HTERT RPE-1 (cell line): ENCODE data around the gene VKORC1L1.
"Not testable (repeated sequence)": the region's sequence is repeated elsewhere in the genome, so short reads cannot be mapped to it uniquely, and the experiment has no call there.

Experiments used
- in situ Hi-C: fragments of 300-500 bp; cut with MboI; formaldehyde crosslinking; loops from 4 replicates; pipeline ENCODE4 v1.14.3; 2020; ENCODE audit warnings: low sequenced_read_pairs

The VKORC1L1 gene

DNA sequence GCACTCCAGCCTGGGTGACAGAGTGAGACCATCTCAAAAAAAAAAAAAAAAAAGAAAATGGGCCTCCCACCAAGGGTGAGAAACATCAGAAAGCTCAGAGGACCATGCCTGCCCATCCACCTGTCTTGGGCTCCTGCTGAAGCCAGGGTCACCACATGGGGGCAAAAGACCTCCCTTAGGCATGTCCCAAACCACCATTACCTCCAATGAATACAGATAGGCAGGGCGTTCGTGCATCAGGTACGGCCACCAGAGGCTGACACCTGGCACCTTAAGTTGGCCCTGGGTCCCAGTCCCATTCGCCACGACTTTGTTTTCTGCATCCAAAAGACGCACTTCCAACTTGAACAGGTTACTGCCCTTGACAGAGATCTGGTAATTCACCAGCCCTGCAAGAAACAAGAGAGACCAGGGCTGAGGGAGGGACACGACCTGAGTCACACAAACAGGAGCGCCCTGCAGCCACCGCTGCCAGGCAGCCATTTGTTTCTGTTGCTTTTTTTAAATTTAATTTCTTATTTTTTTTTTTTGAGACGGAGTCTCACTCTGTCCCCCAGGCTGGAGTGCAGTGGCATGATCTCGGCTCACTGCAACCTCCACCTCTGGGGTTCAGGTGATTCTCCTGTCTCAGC lies 103.1 kb downstream of the VKORC1L1 start:
- in situ Hi-C loops = no loop called here

DNA sequence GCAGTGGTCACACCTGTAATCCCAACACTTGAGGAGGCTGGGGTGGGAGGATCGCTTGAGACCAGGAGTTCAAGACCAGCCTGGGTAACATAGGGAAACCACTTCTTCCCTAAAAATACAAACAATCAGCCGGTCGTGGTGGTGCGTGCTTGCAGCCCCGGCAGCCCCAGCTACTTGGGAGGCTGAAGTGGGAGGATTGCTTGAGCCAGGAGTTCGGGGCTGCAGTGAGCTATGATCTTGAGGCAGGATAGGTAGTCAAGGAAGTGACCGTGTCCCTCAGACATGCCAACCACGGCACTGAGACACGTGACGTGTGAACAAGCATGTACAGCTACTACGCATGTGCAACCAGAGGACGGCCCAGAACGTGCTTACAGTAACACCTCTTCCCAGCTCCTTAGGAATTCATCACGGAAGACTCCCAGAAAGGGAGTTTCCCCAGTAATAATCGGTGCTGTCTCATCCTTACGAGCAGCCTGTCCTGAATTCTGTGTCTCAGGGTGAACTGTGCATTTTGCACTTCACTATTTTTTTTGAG lies 103.9 kb downstream of the VKORC1L1 start:
- in situ Hi-C loops = no loop called here

DNA sequence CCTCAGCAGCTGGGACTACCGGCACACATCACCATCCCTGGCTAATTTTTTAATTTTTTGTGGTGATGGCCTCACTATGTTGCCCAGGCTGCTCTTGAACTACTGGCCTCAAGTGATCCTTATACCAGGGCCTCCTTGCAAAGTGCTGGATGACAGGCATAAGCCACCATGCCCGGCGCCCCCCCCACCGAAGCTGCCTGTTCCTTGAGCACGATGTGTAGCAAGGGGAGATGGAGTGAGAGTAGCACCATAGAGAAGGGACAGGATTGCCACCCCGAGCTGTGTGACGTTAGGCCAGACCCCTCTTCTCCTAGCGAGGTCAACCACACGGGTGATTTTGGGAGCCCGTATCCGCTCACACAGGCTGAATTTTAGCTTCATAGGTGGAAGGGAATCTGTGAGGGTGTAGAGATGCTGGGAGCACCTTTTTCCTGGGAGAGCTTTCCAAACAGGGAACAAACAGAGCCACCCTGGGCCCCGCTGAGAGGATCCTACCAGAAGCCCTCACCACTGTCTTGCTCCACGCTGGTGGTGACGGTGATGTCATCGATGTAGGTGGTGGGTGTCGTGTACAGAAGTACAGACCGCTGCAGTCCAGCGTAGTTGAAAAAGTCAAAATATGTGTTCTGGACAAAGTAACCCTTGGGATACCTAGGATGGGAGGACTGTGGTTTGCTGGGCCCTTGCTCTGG lies 106.2 kb downstream of the VKORC1L1 start:
- in situ Hi-C loops = no loop called here

- in situ Hi-C loops = no loop called here
Observed at GRCh38 chr7:65979583-65980477, 107.0 kb downstream of the VKORC1L1 start.

DNA sequence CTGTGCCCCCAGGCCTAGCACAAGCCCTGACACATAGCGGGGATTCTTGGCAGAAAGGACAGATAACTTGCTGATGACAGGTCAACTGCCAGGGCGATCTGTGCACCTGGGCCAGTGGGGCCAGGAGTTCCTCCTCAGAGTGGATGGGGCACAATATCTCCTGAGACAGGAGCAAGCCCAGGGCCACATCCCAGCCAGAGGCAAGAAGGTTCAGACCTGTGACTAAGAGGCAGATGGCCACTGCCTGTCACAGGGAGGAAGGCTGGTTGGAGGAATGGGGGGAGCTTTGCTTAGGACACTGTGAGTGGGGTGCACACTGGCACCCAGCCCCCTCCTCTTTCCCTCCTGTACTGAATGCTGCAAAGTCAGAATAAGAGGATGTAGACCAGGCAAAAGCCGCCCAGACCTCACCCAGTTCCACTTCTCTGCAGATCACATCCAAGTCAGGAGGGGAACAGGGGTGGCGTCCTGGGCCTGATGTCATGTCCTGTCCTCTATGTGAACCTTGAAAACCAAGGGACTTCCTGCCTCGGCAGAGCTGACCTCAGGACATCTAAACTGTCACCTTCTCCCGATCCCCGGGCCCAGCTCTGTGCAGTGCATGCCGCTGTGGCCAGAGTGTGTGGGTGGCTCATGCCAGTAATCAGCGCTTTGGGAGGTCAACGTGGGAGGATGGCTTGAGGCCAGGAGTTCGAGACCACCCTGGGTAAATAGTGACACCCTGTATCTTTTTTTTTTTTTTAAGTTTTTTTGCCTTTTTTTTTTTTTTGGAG lies 107.8 kb downstream of the VKORC1L1 start:
- in situ Hi-C loops = no loop called here

GRCh38 chr7:65981965-65982792 lies 109.3 kb downstream of the VKORC1L1 start, which contains the start of gene GUSB:
TSS of gene GUSB (minus strand) at chr7:65982213. CDS start at chr7:65982183, 30 bp downstream.
- in situ Hi-C loops = no loop called here

DNA sequence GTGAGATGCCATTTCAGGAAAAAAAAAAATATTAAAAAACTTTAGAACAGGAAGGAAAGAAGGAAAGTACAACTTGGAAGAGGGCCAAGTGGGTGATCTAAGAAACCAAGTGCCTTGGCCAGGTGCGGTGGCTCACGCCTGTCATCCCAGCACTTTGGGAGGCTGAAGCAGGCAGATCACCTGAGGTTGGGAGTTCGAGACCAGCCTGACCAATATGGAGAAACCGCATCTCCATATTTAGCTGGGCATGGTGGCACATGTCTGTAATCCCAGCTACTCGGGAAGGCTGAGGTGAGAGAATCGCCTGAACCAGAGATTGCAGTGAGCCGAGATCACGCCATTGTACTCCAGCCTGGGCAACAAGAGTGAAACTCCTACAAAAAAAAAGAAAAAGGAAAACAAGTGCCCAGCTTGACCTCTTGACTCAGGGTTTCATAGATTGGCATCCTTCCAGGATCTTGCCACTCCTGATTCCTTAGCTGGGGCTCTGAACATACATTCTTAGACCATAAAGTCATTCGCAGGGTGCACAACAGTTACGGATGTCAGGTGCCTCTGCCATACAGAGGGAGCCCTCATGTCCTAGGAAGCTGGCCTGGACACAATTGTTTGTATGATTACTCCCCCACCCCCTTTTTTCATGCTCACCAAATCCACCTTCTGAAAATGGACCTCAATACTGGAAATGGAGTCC lies 111.2 kb downstream of the VKORC1L1 start:
- in situ Hi-C loops = no loop called here

GRCh38 chr7:65988084-65988483 lies 115.2 kb downstream of the VKORC1L1 start:
- in situ Hi-C loops = no loop called here

DNA sequence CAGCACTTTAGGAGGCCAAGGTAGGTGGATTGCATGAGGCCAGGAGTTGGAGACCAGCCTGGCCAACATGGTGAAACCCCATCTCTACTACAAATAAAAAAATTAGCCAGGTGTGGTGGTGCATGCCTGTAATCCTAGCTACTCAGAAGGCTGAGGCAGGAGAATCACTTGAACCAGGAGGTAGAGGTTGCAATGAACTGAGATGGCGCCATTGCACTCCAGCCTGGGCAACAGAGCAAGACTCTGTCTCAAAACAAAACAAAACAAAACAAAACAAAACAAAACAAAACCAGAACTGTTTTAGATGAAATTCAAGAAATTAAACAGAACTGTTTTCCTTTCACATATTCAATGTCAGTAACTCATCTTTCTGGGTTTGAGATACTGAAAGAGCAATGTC lies 115.6 kb downstream of the VKORC1L1 start:
- in situ Hi-C loops = not testable (repeated sequence)

- in situ Hi-C loops = no loop called here
Observed at GRCh38 chr7:65989694-65990080, 116.8 kb downstream of the VKORC1L1 start.

- in situ Hi-C loops = not testable (repeated sequence)
Observed at GRCh38 chr7:65991829-65992228, 119.0 kb downstream of the VKORC1L1 start.

- in situ Hi-C loops = no loop called here
Observed at GRCh38 chr7:65992526-65992925, 119.7 kb downstream of the VKORC1L1 start.

- in situ Hi-C loops = not testable (repeated sequence)
Observed at GRCh38 chr7:65994984-65995383, 122.1 kb downstream of the VKORC1L1 start.

DNA sequence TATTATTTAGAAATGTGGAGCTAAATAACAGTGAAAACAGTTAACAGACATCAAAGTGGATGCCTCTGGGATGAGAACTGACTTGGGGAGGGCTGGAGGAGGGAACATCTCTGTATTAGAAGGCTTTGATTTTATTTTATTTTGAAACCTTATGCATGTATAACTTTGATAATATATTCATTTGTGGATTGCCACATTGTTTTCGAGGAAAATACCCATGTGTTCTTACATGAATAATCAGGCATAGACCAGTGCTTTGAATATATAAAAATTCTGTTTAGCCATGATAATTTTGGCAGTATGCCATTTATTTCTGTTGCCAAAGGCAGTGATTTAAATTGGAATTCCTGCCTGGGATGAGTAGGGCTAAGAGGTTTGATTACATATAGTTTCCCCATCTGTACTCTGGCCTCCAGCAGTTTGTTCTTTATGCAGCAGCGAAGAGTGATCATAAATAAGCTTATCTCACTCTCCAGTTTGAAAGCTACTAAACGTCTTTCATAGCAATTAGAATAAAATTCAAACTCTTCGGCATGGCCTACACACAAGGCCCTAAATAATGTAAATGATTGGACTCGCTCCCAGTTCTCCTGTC lies 128.0 kb downstream of the VKORC1L1 start:
- in situ Hi-C loops = not testable (repeated sequence)

GRCh38 chr7:66005115-66005671 lies 132.3 kb downstream of the VKORC1L1 start:
- in situ Hi-C loops = not testable (repeated sequence)

- in situ Hi-C loops = no loop called here
Observed at GRCh38 chr7:66007232-66007631, 134.4 kb downstream of the VKORC1L1 start.
